GM21576 (cell line): ENCODE results near the gene OR2AJ1.

Experiments
- ATAC-seq: cut with Tn5 transposase; IDR thresholded peaks from one replicate; pipeline ENCODE4 v1.9.1; 2021; ENCODE audit warnings: mild to moderate bottlenecking, moderate library complexity; ENCODE audit not compliant: unreplicated experiment

Gene OR2AJ1, protein sequence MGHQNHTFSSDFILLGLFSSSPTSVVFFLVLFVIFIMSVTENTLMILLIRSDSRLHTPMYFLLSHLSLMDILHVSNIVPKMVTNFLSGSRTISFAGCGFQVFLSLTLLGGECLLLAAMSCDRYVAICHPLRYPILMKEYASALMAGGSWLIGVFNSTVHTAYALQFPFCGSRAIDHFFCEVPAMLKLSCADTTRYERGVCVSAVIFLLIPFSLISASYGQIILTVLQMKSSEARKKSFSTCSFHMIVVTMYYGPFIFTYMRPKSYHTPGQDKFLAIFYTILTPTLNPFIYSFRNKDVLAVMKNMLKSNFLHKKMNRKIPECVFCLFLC

DNA sequence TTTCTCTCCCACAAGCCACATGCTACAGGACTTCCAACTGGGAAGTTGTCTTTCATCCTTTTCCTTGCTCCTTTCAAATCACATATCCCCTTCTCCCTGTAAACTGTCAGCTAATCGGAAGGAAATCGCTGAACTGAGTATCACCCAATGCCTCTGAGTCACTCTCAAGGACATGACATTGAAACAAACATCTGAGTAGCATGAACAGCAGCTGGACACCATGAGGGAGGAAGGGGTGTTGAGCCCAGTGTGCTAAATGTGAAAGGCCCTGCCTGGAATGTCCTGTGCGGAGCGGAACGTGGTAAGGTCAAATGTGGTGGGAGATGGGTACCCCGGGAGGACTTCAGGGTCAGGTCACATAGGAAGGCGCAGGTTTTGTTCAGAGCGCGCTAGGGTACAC is at the start of gene OR2AJ1:
Gene OR2AJ1 (plus strand): TSS at position 22 of the 400 bp plus-strand sequence. CDS start 8,880 bp downstream, outside the sequence.
- no peak for ATAC-seq

DNA sequence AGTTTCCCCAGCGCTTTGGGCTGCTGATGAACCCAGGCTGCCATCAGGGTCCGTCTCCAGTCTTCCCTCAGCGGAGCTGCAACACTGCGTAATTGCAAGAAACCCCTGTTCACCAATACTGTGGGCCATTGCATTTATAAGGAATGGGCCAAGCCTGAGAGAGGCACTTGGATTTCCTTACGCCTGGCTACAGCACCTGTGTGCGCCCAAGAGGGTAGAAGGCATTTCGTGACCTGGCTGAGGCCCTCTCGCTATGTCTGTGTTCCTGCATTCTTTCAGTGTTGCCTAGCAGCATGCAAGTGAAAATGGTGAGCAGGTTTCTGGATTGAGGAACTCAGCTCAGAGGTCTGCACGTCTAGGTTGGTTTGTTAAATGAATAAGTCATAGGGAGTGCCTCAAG is 41.3 kb upstream of the OR2AJ1 start:
- no peak for ATAC-seq

DNA sequence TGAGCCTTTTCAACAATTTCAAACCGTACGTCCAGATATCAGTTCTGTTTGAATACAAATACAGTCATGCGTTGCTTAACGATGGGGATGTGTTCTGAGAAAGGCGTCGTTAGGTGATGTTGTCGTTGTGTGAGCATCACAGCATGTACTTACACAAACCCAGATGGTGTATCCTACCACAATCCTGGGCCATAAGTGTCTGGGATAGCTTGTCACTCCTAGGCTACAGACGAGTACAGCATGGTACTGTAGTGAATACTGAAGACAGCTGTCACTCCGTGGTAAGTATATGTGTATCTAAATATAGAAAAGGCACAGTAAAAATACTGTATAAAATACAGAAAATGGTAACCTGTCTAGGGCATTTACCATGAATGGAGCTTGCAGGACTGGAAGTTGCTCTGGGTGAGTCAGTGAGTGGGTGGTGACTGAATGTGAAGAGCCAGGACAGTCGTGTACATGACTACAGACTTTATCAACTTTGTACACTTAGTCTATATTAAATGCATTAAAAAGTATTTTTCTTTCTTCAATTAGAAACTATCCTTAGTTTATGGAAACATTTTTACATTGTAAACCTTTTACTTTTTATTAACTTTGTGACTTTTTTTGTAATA is 39.8 kb upstream of the OR2AJ1 start:
- ATAC-seq, result no peak

DNA sequence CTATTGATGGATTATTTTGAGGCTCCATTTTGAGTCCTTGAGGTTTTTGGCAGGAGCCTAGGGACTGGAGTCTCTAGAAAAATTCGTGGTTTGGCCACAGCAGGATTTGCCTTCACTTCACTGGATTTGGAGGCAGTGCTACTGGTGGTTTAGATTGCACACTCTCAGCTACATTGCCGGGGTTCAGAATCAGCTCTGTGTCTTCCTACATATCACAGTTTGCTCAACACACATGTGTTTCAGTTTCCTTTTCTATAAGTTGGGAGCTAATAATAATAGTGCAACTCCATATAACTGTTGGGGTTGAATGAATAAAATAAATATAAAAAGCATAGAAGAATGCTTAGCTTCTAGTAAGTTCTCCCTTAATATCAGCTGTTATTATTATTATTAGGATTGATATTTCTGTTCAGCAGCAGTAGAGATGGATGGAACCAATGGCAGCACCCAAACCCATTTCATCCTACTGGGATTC is 29.5 kb upstream of the OR2AJ1 start, which contains the start of gene OR2W3:
Gene OR2W3 (plus strand): TSS at position 425 of the 475 bp plus-strand sequence. CDS start 0 bp downstream, at position 425.
- ATAC-seq, result no peak

DNA sequence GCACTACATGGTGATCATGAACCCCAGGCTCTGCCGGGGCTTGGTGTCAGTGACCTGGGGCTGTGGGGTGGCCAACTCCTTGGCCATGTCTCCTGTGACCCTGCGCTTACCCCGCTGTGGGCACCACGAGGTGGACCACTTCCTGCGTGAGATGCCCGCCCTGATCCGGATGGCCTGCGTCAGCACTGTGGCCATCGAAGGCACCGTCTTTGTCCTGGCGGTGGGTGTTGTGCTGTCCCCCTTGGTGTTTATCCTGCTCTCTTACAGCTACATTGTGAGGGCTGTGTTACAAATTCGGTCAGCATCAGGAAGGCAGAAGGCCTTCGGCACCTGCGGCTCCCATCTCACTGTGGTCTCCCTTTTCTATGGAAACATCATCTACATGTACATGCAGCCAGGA is 28.7 kb upstream of the OR2AJ1 start:
- no peak for ATAC-seq

DNA sequence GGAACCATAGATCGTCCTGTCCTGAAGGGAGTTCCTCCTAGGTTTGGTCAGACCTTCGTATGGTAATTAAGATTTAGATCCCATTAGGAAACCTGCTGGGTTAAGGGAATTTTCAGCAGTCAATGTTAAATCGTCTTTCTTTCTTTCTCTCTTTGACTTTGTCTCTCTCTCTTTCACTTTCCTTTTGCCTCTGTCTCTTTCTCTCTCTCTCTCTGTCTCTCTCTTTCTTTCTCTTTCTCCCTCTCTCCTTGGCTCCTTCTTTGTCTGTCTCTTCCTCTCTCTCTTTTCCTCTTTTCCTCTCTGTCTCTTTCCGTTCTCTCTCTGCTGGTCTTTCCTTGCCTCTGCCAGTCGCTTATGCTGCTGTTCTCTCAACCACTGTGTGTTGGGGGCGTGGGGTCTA is 20.6 kb upstream of the OR2AJ1 start:
- ATAC-seq, result no peak

DNA sequence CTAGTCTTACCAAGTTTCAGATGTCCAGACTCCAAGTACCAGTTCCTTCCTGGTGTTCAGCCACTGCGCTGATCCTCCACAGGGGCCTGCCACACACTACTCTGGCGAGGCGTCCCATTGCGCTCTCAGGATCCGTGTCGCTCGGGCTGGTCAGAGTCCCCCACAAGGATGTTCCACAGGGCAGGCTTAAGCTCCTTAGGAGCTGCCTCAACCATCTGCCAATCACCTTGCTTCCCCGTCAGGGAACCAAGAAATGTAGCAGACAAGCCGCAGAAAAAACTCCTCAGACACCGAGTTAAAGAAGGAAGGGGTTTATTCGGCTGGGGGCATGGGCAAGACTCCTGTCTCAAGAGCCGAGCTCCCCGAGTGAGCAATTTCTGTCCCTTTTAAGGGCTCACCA is 19.5 kb upstream of the OR2AJ1 start:
- no peak for ATAC-seq

DNA sequence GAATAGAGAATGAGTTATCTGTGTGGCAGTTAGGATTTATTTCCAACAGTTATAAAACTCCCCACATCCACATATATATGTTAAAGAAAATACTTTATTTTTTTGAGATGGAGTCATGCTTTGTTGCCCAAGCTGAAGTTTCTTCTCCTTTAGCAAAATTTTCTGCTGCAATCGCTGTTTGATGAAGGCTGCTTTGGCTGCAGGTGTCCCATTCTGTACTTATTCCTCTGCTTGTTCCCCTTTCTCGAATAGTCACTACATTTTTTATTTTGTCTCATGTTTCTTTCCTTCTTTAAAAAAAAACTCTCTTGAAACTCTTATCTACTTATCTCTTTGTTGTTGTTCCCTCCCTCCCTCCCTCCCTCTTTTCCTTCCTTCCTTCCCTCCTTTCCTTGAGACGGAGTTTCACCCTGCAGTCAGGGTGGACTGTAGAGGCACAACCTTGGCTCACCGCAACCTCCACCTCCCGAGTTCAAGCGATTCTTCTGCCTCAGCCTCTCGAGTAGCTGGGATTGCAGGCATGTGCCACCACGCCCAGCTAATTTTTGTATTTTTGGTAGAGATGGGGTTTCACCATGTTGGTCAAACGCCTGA is 18.7 kb upstream of the OR2AJ1 start:
- no peak for ATAC-seq

DNA sequence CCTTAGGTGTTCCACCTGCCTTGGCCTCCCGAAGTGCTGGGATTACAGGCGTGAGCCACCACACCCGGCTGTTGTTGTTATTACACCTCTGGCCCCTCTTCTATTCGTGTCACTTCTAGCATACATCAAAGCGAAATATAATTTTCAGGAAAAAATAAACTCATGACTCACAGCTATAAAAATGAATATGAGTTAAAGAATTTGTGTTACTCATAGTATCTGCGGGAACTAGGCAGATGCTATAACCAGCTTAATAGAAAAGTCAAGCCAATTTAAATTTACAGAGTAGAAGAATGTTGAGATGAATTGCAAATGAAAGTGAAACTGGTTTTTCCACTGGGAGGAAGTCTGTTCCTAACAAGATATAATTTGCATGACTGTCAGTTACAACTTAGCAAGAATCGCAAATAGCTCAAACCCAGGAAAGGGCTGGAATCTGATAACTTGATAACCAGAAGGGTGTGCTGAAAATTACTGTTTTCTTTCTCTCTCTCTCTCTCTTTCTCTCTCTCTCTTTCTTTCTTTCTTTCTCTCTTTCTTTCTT is 18.1 kb upstream of the OR2AJ1 start:
- ATAC-seq, result no peak

DNA sequence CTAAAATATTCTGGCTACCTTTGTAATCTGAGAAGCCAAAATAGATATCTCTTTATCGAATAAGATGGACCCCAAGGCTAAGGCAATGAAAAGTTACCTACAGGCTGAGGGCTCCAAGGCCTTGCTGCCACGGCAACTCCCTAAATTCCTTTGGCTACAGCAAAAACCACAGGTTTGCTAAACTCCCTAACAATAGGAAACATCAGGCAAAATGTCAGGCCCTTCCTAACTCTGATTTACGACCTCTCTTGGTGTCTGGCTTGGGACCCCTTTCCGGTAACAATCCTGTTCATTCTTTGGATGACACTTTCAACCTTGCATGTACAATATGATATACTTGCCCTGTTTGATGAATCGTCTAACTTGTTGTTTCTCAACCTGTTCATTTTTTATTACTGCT is 15.9 kb upstream of the OR2AJ1 start:
- no peak for ATAC-seq

DNA sequence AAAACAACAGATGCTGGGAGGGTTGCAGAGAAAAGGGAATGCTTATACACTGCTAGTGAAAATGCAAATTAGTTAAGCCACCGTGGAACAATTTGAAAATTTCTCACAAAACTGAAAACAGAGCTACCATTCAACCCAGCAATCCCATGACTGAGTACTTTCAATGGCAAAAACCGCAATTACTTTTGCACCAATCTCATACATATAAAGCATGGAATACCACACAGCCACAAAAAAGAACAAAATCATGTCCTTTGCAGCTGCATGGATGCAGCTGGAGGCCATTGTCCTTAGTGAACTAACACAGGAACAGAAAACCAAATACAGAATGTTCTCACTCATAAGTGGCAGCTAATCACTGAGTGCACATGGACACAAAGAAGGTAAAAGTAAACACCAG is 10.9 kb upstream of the OR2AJ1 start:
- no peak for ATAC-seq

DNA sequence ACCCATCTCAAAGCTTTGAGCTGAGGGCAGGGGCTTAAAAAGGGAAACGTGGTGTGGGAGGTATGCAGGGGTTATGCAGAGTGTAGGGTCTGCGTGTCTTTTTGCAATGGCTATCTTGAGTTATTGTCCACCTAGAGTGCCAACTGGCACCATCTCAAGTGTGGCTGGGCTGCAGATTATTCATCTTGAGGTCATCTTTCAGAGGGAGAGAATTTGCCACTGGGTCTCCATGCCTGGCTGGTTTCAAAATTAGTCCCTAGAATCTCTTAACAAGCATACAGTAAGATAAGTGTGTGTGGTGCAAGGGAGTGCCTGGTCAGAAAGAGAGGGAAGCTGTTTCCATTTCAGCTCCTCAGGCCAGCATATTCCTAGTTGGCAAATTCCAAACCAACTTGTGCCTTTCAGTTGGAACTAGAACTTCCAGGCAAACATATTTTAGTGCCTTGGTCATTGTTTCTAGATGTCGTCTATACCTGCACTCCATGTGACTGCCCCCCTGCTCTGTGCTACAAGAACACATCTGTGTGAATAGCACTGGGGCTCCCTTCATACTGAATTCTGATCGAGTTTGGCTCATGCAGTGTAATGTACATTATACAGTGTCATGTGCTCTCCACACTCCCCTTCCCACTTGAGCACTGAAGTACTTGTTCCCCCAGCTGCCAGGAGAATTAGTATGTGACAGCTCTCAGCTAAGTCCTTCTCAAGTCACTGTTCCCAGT is 9.6 kb upstream of the OR2AJ1 start:
- ATAC-seq, result no peak

DNA sequence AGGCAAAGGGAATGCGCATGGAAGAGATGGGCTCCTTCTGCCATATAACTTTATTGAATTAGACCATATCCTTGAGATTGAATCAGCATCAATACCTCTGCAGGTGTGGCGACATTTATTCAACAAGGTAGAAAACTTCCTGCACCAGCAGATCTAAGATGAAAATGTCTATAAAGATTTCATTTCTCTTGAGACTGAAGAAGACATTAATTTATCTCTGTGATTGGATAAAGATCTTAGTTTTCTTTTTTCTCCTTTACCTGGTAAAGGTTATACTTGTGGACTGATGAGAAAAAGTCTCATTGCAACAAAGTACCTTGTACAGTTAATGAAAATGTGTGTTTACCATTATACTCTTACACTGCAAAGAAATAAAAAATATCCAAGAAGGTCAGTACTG is 4.7 kb upstream of the OR2AJ1 start, which contains the start of gene OR2T8:
Gene OR2T8 (plus strand): TSS at position 301 of the 400 bp plus-strand sequence. CDS start 766 bp downstream, outside the sequence.
- ATAC-seq, result no peak

DNA sequence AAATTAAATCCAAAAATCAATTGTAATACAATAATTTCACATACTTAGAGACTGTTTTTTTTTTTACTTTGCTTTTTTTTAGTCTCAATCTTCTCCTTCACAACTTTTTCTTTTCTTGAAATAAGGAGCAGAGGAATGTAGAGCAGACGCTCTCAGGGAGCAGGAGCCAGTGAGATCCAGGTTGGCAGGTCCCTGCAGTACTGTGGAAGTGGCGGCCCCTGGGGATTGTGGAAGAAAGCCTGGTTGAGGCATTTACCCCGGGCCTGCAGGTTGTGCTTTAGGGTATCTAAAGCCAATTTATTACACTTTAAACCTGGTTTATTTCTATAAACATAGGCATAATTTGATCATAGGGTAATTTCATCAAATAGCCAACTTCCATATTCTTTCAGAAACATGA is 748 bp upstream of the OR2AJ1 start:
- ATAC-seq, result no peak

DNA sequence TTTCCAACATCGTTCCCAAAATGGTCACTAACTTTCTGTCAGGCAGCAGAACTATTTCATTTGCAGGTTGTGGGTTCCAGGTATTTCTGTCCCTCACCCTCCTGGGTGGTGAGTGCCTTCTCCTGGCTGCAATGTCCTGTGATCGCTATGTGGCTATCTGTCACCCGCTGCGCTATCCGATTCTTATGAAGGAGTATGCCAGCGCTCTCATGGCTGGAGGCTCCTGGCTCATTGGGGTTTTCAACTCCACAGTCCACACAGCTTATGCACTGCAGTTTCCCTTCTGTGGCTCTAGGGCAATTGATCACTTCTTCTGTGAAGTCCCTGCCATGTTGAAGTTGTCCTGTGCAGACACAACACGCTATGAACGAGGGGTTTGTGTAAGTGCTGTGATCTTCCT is 9.3 kb downstream of the OR2AJ1 start:
- no peak for ATAC-seq

DNA sequence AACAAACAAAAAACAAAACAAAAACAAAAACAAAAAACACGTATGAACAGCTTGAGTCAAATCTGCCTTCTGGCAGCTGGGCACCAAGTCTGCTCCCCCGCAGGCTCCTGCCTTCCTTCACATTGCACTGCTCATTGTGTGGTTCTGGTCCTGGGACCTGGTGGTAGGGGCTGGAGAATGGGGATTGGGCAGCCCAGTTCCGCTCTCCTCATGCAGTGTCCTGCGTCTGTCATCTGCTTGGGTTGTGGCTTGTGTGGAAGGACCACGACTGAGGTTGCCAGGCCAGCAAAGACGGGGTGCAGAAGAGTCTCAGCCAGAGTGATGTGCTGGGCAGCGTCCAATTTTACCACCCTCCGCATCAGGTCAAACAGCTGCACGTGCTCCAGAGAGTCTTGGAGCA is 11.1 kb downstream of the OR2AJ1 start:
- ATAC-seq, result no peak

DNA sequence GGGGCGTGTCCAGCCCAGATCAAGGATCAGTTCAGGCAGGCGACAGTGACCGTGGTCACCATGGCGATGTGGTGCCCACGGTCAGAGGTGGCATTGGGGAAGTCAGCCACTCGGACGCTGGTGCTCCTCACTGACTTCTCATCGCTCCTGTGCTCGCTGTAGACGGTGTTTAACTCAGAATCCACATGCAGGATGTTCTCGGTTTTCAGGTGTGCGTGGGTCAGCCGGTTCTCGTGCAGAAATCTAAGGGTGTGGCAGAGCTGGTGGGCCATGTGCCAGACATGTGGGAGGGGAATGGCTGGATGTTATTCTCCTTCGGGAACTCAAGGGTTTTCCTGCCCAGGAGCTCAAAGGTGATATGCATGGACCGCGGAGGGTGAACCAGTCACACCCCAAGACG is 11.7 kb downstream of the OR2AJ1 start:
- ATAC-seq, result no peak

DNA sequence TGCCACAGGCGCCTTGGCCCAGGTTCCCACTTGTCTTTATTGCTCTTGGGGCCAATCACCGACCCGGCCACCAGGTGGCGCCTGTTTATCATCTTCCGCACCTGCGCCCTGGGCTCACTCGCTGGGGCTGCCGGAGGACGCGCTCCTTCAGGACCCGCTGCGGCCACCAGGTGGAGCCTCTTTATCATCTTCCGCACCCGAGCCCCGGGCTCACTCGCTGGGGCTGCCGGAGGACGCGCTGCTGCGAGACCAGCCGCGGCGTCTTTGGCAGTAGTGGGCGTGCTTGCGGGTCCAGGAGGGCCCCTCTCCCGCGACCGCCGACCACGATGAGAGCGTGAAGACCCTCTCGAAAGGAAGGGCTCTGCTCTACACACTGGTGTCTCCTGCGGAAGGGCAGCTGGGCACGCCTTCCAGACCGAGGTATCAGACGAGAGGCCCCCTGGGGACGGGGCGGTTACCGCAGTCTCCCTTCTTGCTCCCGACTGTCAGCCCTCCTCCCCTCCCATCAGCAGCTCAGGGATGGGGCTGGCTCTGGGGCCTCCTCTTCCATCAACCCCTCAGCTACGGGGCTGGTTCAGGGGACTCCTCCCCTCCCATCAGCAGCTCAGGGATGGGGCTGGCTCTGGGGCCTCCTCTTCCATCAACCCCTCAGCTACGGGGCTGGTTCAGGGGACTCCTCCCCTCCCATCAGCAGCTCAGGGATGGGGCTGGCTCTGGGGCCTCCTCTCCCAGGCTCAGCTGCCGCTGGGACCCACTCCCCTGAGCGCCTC is 12.5 kb downstream of the OR2AJ1 start:
- ATAC-seq, result peak; percentile 100

DNA sequence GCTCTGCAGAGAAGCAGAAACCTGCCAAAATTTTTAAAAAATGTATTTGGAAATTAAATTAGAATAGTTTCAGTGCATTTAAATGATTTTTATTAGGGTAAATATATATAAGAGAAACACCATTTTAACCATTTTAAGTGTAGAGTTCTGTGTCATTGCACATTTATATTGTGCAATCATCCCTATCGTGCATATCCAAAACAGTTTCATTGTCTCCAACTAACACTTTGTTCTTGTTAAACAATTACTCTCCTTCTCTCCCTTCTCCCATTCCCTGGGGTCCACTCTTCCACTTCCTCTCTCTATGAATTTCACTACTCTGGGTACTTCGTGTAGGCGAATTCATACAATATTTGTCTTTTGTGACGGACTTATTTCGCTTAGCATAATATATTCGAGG is 17.9 kb downstream of the OR2AJ1 start:
- no peak for ATAC-seq

DNA sequence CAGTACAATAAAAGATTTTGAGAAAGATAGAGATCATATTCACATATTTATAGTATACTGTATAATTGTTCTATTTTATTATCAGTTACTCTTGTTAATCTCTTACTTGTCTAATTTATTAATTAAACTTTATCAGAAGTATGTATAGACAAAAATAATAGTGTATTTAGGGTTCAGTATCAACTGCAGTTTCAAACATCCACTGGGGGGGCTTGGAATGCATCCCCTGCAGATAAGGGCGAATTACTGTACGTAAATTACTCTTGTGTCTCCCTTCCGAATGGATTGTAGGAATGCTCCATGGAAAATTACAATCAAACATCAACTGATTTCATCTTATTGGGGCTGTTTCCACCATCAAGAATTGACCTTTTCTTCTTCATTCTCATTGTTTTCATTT is 23.9 kb downstream of the OR2AJ1 start, which contains the start of gene OR2L8:
Gene OR2L8 (plus strand): TSS at position 301 of the 400 bp plus-strand sequence. CDS start 0 bp downstream, at position 301.
- ATAC-seq, result no peak
